ENCODE data around the gene NEURL1B. TPM values are rescaled to one million over a fixed set of nuclear protein-coding genes. Genes with fewer than 3 reads are reported as not detected.

NEURL1B gene
- total and polyA plus RNA-seq, 2 donors (not counting 1 experiment from before 2014, with no cell fraction given): 0.06 to 0.17 TPM

DNA sequence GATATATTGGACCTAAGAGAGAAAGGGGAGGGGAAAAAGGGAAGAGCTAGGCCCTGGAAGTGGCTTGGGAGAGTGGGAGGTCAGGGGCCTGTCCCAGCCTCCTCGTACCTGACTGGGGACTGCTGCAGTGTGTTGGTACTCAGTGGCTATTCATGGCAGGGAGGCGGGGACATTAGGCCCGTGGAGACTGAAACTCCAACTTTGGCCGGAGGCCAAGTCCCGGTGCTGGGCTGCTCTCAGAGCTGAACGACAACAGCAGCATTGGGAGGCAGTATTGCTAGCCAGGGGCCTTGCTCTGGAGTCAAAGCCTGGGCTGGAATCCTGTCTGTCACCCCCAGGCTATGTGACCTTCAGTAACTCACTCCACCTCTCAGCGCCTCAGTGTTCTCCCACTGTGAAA is 37.8 kb downstream of the NEURL1B start:
- Histone ChIP-seq H3K79me2 (ENCODE audit: control insufficient read depth, insufficient read depth, low read length) (no peaks in the 10 kb centered on the region), H3K9ac (ENCODE audit: low read length) (no peak overlapping the region), H3K4me2 (replicated peaks; ENCODE audit: low read depth, low read length, poor library complexity, severe bottlenecking) (no peak overlapping the region), H3K4me3 (ENCODE audit: control extremely low read depth in 1 of 5, extremely low read depth in 1 of 5, insufficient read depth in 1 of 5, low read depth in 2 of 5, low read length in 4 of 5) (no peak overlapping the region), H3K27ac (ENCODE audit: low read length in 2 of 2) (no peak overlapping the region), H3K4me1 (ENCODE audit: control insufficient read depth in 2 of 2, insufficient read depth in 2 of 2, low read length in 2 of 2) (peaks cover 0 to 3% of the 10 kb centered on the region in 2 donors), H3K9me3 (ENCODE audit: control extremely low read depth in 1 of 3, control insufficient read depth in 2 of 3, insufficient read depth in 1 of 3, low read length in 2 of 3) (peaks cover 0 to 5% (median 0%) of the 10 kb centered on the region in 3 donors), H3K27me3 (replicated peaks in 1 of 4; ENCODE audit: control extremely low read depth in 1 of 4, control insufficient read depth in 3 of 4, insufficient read depth in 4 of 4, low read length in 3 of 4) (no peaks in the 10 kb centered on the region), H3K36me3 (replicated peaks in 1 of 2; ENCODE audit: control extremely low read depth in 1 of 2, control insufficient read depth in 1 of 2, extremely low read depth in 1 of 2, insufficient read depth in 2 of 2, low read length in 1 of 2) (no peaks in the 10 kb centered on the region), H2AFZ (ENCODE audit: insufficient read depth, low read depth, low read length, poor library complexity, severe bottlenecking) (no peak overlapping the region), H4K20me1 (ENCODE audit: control insufficient read depth, insufficient read depth, low read length, poor library complexity, severe bottlenecking) (no peaks in the 10 kb centered on the region)
- Mint-ChIP-seq H3K27me3 (peaks cover 4% of the 10 kb centered on the region), H3K4me3 (no peak overlapping the region), H3K9me3 (ENCODE audit: insufficient read depth) (peaks cover 6% of the 10 kb centered on the region), H3K27ac (no peak overlapping the region), H3K4me1 (peaks cover 10% of the 10 kb centered on the region)
- POLR2A ChIA-PET: no interaction called here
- intact Hi-C loops (cut with micrococcal nuclease): no loop called here
- no peak for ATAC-seq (ENCODE audit: low read depth)
- CTCF ChIA-PET: no interaction called here
- 76% methylated on average over 6 of the region's 7 CpGs for WGBS (ENCODE audit: insufficient coverage)
- TF ChIP-seq, protein P1, sequence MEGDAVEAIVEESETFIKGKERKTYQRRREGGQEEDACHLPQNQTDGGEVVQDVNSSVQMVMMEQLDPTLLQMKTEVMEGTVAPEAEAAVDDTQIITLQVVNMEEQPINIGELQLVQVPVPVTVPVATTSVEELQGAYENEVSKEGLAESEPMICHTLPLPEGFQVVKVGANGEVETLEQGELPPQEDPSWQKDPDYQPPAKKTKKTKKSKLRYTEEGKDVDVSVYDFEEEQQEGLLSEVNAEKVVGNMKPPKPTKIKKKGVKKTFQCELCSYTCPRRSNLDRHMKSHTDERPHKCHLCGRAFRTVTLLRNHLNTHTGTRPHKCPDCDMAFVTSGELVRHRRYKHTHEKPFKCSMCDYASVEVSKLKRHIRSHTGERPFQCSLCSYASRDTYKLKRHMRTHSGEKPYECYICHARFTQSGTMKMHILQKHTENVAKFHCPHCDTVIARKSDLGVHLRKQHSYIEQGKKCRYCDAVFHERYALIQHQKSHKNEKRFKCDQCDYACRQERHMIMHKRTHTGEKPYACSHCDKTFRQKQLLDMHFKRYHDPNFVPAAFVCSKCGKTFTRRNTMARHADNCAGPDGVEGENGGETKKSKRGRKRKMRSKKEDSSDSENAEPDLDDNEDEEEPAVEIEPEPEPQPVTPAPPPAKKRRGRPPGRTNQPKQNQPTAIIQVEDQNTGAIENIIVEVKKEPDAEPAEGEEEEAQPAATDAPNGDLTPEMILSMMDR (IDR thresholded peaks at IDR 0.05): no peak
- no peak for DNase-seq

DNA sequence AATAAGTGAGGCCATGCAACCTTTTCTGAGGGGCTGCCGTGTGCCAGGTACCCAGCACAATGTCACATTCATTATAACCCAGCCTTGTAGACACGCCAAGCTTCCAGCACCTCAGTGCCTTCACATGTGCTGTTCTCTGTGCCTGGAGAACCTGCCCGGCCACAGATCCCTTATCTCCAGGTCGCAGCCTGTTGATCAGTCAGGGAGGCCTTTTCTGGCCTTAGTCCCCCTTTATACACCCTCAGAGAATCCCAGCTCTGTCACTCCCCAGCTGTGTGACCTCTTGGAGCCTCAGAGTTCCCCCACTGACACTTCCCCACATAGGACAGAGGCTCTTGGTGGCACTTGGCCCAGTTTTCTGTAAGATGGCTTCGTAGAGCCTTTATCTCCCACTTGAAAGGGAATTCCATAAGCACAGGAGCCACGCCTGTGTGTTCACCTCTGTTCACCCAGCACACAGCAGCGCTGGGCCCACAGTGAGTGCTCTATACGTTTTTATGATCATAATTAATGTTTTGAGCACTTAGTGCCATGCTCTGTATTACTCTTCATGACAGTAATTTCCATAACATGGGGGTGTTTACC is 38.7 kb downstream of the NEURL1B start:
- Mint-ChIP-seq H3K9me3 (ENCODE audit: insufficient read depth) (peaks cover 6% of the 10 kb centered on the region), H3K27me3 (peaks cover 4% of the 10 kb centered on the region), H3K27ac (no peak overlapping the region), H3K4me1 (peaks cover 17% of the 10 kb centered on the region), H3K4me3 (no peak overlapping the region)
- Histone ChIP-seq H3K27ac (ENCODE audit: low read length in 2 of 2) (no peak overlapping the region), H3K79me2 (ENCODE audit: control insufficient read depth, insufficient read depth, low read length) (no peaks in the 10 kb centered on the region), H3K4me3 (ENCODE audit: control extremely low read depth in 1 of 5, extremely low read depth in 1 of 5, insufficient read depth in 1 of 5, low read depth in 2 of 5, low read length in 4 of 5) (no peak overlapping the region), H3K4me2 (replicated peaks; ENCODE audit: low read depth, low read length, poor library complexity, severe bottlenecking) (no peak overlapping the region), H2AFZ (ENCODE audit: insufficient read depth, low read depth, low read length, poor library complexity, severe bottlenecking) (no peak overlapping the region), H3K9me3 (ENCODE audit: control extremely low read depth in 1 of 3, control insufficient read depth in 2 of 3, insufficient read depth in 1 of 3, low read length in 2 of 3) (peaks cover 0 to 10% (median 0%) of the 10 kb centered on the region in 3 donors), H4K20me1 (ENCODE audit: control insufficient read depth, insufficient read depth, low read length, poor library complexity, severe bottlenecking) (no peaks in the 10 kb centered on the region), H3K36me3 (replicated peaks in 1 of 2; ENCODE audit: control extremely low read depth in 1 of 2, control insufficient read depth in 1 of 2, extremely low read depth in 1 of 2, insufficient read depth in 2 of 2, low read length in 1 of 2) (no peaks in the 10 kb centered on the region), H3K9ac (ENCODE audit: low read length) (no peak overlapping the region), H3K27me3 (replicated peaks in 1 of 4; ENCODE audit: control extremely low read depth in 1 of 4, control insufficient read depth in 3 of 4, insufficient read depth in 4 of 4, low read length in 3 of 4) (no peaks in the 10 kb centered on the region), H3K4me1 (ENCODE audit: control insufficient read depth in 2 of 2, insufficient read depth in 2 of 2, low read length in 2 of 2) (peaks cover 3 to 6% of the 10 kb centered on the region in 2 donors)
- TF ChIP-seq, protein P1 (IDR thresholded peaks at IDR 0.05): no peak
- no peak for TF ChIP-seq EZH2 (IDR thresholded peaks at IDR 0.05; ENCODE audit: borderline replicate concordance, insufficient read depth, low read depth, low read length, poor library complexity, severe bottlenecking)
- POLR2A ChIA-PET: no interaction called here
- ATAC-seq (ENCODE audit: low read depth): no peak
- CTCF ChIA-PET: no interaction called here
- 88% methylated on average over 6 of the region's 8 CpGs for WGBS (ENCODE audit: insufficient coverage)
- no peak for DNase-seq
- intact Hi-C loops (cut with micrococcal nuclease): no loop called here

Measured in B cell (primary cell).